Measurements from ENCODE around the gene RILPL2.
"Not testable (repeated sequence)": the region's sequence is repeated elsewhere in the genome, so short reads cannot be mapped to it uniquely, and the experiment has no call there.

The RILPL2 gene

GRCh38 chr12:123449249-123449733 is 12.8 kb upstream of the RILPL2 start:
- DNase-seq, result peak; percentile 51

- no peak for DNase-seq
Observed at GRCh38 chr12:123446333-123446713, 9.8 kb upstream of the RILPL2 start.

- no peak for DNase-seq
Observed at GRCh38 chr12:123445388-123446332, 9.2 kb upstream of the RILPL2 start.

- no peak for DNase-seq
Observed at GRCh38 chr12:123444092-123445026, 7.9 kb upstream of the RILPL2 start.

GRCh38 chr12:123442774-123443173 is 6.3 kb upstream of the RILPL2 start:
- DNase-seq, result no peak

- no peak for DNase-seq
Observed at GRCh38 chr12:123441523-123442164, 5.2 kb upstream of the RILPL2 start.

- DNase-seq, result no peak
Observed at GRCh38 chr12:123435636-123436016, 858 bp downstream of the RILPL2 start.

GRCh38 chr12:123433615-123434014 is 2.9 kb downstream of the RILPL2 start:
- DNase-seq, result no peak

GRCh38 chr12:123431951-123432817 is 4.3 kb downstream of the RILPL2 start:
- peak; percentile 64 for DNase-seq

GRCh38 chr12:123429101-123429500 is 7.4 kb downstream of the RILPL2 start:
- DNase-seq, result not testable (repeated sequence)

- DNase-seq, result no peak
Observed at GRCh38 chr12:123428591-123428990, 7.9 kb downstream of the RILPL2 start.

GRCh38 chr12:123427036-123427769 is 9.3 kb downstream of the RILPL2 start:
- peak; percentile 77 for DNase-seq

GRCh38 chr12:123421314-123421713 is 15.2 kb downstream of the RILPL2 start:
- DNase-seq, result no peak

GRCh38 chr12:123410041-123410412 is 26.5 kb downstream of the RILPL2 start:
- no peak for DNase-seq

- DNase-seq, result not testable (repeated sequence)
Observed at GRCh38 chr12:123409284-123410040, 27.0 kb downstream of the RILPL2 start.

- DNase-seq, result not testable (repeated sequence)
Observed at GRCh38 chr12:123408619-123409018, 27.9 kb downstream of the RILPL2 start.

- DNase-seq, result not testable (repeated sequence)
Observed at GRCh38 chr12:123407934-123408333, 28.6 kb downstream of the RILPL2 start.

- not testable (repeated sequence) for DNase-seq
Observed at GRCh38 chr12:123407269-123407668, 29.2 kb downstream of the RILPL2 start.

- DNase-seq, result no peak
Observed at GRCh38 chr12:123404581-123404980, 31.9 kb downstream of the RILPL2 start.

All from CD4-positive, alpha-beta T cell treated with Interleukin-15 for 1 hour (primary cell).